GM18505 (cell line): ENCODE results near the gene RGL2.
"Not testable (repeated sequence)": the region's sequence is repeated elsewhere in the genome, so short reads cannot be mapped to it uniquely, and the experiment has no call there.

ENCODE experiments used
- ATAC-seq: cut with Tn5 transposase; IDR thresholded peaks from one replicate; pipeline ENCODE4 v1.9.1; 2021; ENCODE audit not compliant: unreplicated experiment
- POLR2A ChIP-seq: IDR thresholded peaks from 4 replicates; pipeline ENCODE4 v1.6.1; 2011; ENCODE audit warnings: borderline replicate concordance; ENCODE audit not compliant: insufficient read depth, insufficient read length; ENCODE audit errors: extremely low read depth

RGL2 gene

GRCh38 chr6:33271468-33272274, 27.1 kb downstream of the RGL2 start, which contains the start of the genes RPS18 and VPS52:
Gene RPS18 (plus strand): TSS chr6:33272075. CDS start chr6:33272120, 45 bp downstream.
Gene VPS52 (minus strand): TSS chr6:33271876. CDS start chr6:33271675, 201 bp downstream.
- peak; percentile 99 for TF ChIP-seq POLR2A
- ATAC-seq, result peak; percentile 70

GRCh38 chr6:33271117-33271467, 27.6 kb downstream of the RGL2 start:
- no peak for TF ChIP-seq POLR2A
- no peak for ATAC-seq

GRCh38 chr6:33264015-33264414, 34.7 kb downstream of the RGL2 start:
- ATAC-seq, result no peak
- no peak for TF ChIP-seq POLR2A

GRCh38 chr6:33262490-33262889, 36.3 kb downstream of the RGL2 start:
- not testable (repeated sequence) for ATAC-seq

GRCh38 chr6:33259032-33259431, 39.7 kb downstream of the RGL2 start:
- TF ChIP-seq POLR2A, result no peak
- ATAC-seq, result no peak

GRCh38 chr6:33254591-33254990, 44.2 kb downstream of the RGL2 start:
- TF ChIP-seq POLR2A, result no peak
- no peak for ATAC-seq

GRCh38 chr6:33252759-33253158, 46.0 kb downstream of the RGL2 start:
- ATAC-seq, result no peak
- TF ChIP-seq POLR2A, result no peak

- ATAC-seq, result no peak
- TF ChIP-seq POLR2A, result no peak
Observed at GRCh38 chr6:33251395-33252012, 47.2 kb downstream of the RGL2 start.

GRCh38 chr6:33250731-33251130, 48.0 kb downstream of the RGL2 start:
- TF ChIP-seq POLR2A, result no peak
- ATAC-seq, result no peak

- peak; percentile 1 for ATAC-seq
- TF ChIP-seq POLR2A, result no peak
Observed at GRCh38 chr6:33249732-33250630, 48.8 kb downstream of the RGL2 start.

- peak; percentile 95 for TF ChIP-seq POLR2A
- ATAC-seq, result peak; percentile 80
Observed at GRCh38 chr6:33248932-33249731, 49.6 kb downstream of the RGL2 start.

GRCh38 chr6:33248643-33248931, 50.2 kb downstream of the RGL2 start:
- TF ChIP-seq POLR2A, result no peak
- ATAC-seq, result no peak
